HFFc6 (cell line): ENCODE results near the gene RBM19. TPM values are rescaled to one million over a fixed set of nuclear protein-coding genes. Genes with fewer than 3 reads are reported as not detected.

Experiments
- DNase-seq: peaks from one replicate; pipeline ENCODE4 v3.0.0-alpha.2; 2018
- H3K27ac Mint-ChIP-seq: 2 replicates; pipeline ENCODE4 v1.8.0; 2020; ENCODE audit warnings: mild to moderate bottlenecking, mixed read lengths
- H3K27me3 Mint-ChIP-seq: 2 replicates; pipeline ENCODE4 v1.8.0; 2021; ENCODE audit warnings: mild to moderate bottlenecking, moderate library complexity, mixed read lengths; ENCODE audit not compliant: insufficient read depth
- H3K36me3 Mint-ChIP-seq: 2 replicates; pipeline ENCODE4 v1.8.0; 2021; ENCODE audit warnings: low read depth, mixed read lengths
- H3K4me1 Mint-ChIP-seq: 2 replicates; pipeline ENCODE4 v1.8.0; 2020; ENCODE audit warnings: low read depth, mixed read lengths
- H3K4me3 Mint-ChIP-seq: 2 replicates; pipeline ENCODE4 v1.8.0; 2020; ENCODE audit warnings: mild to moderate bottlenecking, moderate library complexity, mixed read lengths
- H3K9me3 Mint-ChIP-seq: 2 replicates; pipeline ENCODE4 v1.8.0; 2020; ENCODE audit warnings: mild to moderate bottlenecking, mixed read lengths
- CTCF ChIP-seq: fragments of 200-600 bp; sonication (generic); IDR thresholded peaks from 2 replicates; pipeline ENCODE4 v1.5.0; 2021; ENCODE audit warnings: antibody characterized with exemption, mild to moderate bottlenecking
- total RNA-seq, 6 experiments: library from RNA; stranded (reverse); fragmentation: NEBNext Ultra II Directional; extraction: Animal tissue kit (Norgen Biotek cat#: 25700); gene quantifications; 2 replicates in 1 of 6; 3 replicates in 5 of 6; pipeline ENCODE4 v1.2.3, GENCODE V29; 2021

Gene RBM19
- total RNA-seq, 6 experiments from 2014 or later, result 27.8 to 34.8 (median 29.8) TPM

GRCh38 chr12:113959096-113959495, 7.0 kb downstream of the RBM19 start:
- Mint-ChIP-seq H3K4me3 (no peak overlapping the region), H3K27me3 (no peaks in the 10 kb centered on the region), H3K36me3 (peaks cover 20% of the 10 kb centered on the region), H3K9me3 (no peaks in the 10 kb centered on the region), H3K4me1 (peaks cover 15% of the 10 kb centered on the region), H3K27ac (no peak overlapping the region)
- TF ChIP-seq CTCF, result no peak
- no peak for DNase-seq

GRCh38 chr12:113958108-113958507, 8.0 kb downstream of the RBM19 start:
- Mint-ChIP-seq H3K27me3 (no peaks in the 10 kb centered on the region), H3K36me3 (peaks cover 20% of the 10 kb centered on the region), H3K4me1 (peaks cover 10% of the 10 kb centered on the region), H3K27ac (no peak overlapping the region), H3K4me3 (no peak overlapping the region), H3K9me3 (no peaks in the 10 kb centered on the region)
- no peak for TF ChIP-seq CTCF
- no peak for DNase-seq

GRCh38 chr12:113957627-113958026, 8.5 kb downstream of the RBM19 start:
- no peak for DNase-seq
- peaks cover 20% of the 10 kb centered on the region for H3K36me3 Mint-ChIP-seq
- no peak overlapping the region for H3K4me3 Mint-ChIP-seq
- H3K9me3 Mint-ChIP-seq, result no peaks in the 10 kb centered on the region
- no peaks in the 10 kb centered on the region for H3K27me3 Mint-ChIP-seq
- no peak overlapping the region for H3K27ac Mint-ChIP-seq
- no peak for TF ChIP-seq CTCF
- H3K4me1 Mint-ChIP-seq, result peaks cover 6% of the 10 kb centered on the region

- no peaks in the 10 kb centered on the region for H3K27me3 Mint-ChIP-seq
- H3K9me3 Mint-ChIP-seq, result no peaks in the 10 kb centered on the region
- no peak for DNase-seq
- no peak overlapping the region for H3K4me3 Mint-ChIP-seq
- peaks cover 10% of the 10 kb centered on the region for H3K36me3 Mint-ChIP-seq
- TF ChIP-seq CTCF, result peak; percentile 76
- no peaks in the 10 kb centered on the region for H3K4me1 Mint-ChIP-seq
- H3K27ac Mint-ChIP-seq, result no peak overlapping the region
These were observed 10.8 kb downstream of the RBM19 start for GRCh38 chr12:113955109-113955970.

GRCh38 chr12:113954547-113954946, 11.6 kb downstream of the RBM19 start:
- H3K36me3 Mint-ChIP-seq, result peaks cover 10% of the 10 kb centered on the region

More at GRCh38 chr12:113954547-113954946, 11.6 kb downstream of the RBM19 start:
- Mint-ChIP-seq H3K9me3 (no peaks in the 10 kb centered on the region), H3K4me3 (no peak overlapping the region), H3K4me1 (no peaks in the 10 kb centered on the region), H3K27ac (no peak overlapping the region; the same call in 1 of the 2 replicates), H3K27me3 (no peaks in the 10 kb centered on the region)
- no peak for TF ChIP-seq CTCF
- no peak for DNase-seq
